Measurements from ENCODE around the gene KATNBL1.

Gene KATNBL1

GRCh38 chr15:34116620-34117019, 93.3 kb downstream of the KATNBL1 start:
- no peak for DNase-seq (ENCODE audit: low read depth in 2 of 2)

GRCh38 chr15:34114739-34115138, 95.2 kb downstream of the KATNBL1 start:
- DNase-seq (ENCODE audit: low read depth in 2 of 2): no peak

- DNase-seq (ENCODE audit: low read depth in 2 of 2): no peak
Measured at GRCh38 chr15:34114215-34114614, 95.7 kb downstream of the KATNBL1 start.

GRCh38 chr15:34111488-34111887, 98.4 kb downstream of the KATNBL1 start:
- DNase-seq (ENCODE audit: low read depth in 2 of 2): no peak

- peak in 1 of 2 experiments; percentile 13 for DNase-seq (ENCODE audit: low read depth in 2 of 2)
Measured at GRCh38 chr15:34109797-34110663, 99.9 kb downstream of the KATNBL1 start.

- DNase-seq (ENCODE audit: low read depth in 2 of 2): no peak
Measured at GRCh38 chr15:34107315-34107714, 102.6 kb downstream of the KATNBL1 start.

GRCh38 chr15:34106423-34106822, 103.5 kb downstream of the KATNBL1 start:
- no peak for DNase-seq (ENCODE audit: low read depth in 2 of 2)

- no peak for DNase-seq (ENCODE audit: low read depth in 2 of 2)
Measured at GRCh38 chr15:34102175-34102925, 107.5 kb downstream of the KATNBL1 start.

GRCh38 chr15:34101366-34102174, 108.3 kb downstream of the KATNBL1 start, which contains the start of the genes EMC7 and PGBD4:
TSS of gene EMC7 (minus strand) at chr15:34101862. CDS start at chr15:34101839, 23 bp downstream.
TSS of gene PGBD4 (plus strand) at chr15:34102083. CDS start at chr15:34102532, 449 bp downstream.
- DNase-seq (ENCODE audit: low read depth in 2 of 2): peak; percentile 97 to 98

GRCh38 chr15:34099914-34100313, 110.0 kb downstream of the KATNBL1 start:
- no peak for DNase-seq (ENCODE audit: low read depth in 2 of 2)
